Measurements from ENCODE around the gene ZNF658. TPM values are rescaled to one million over a fixed set of nuclear protein-coding genes. Genes with fewer than 3 reads are reported as not detected.
"Not testable (repeated sequence)": the region's sequence is repeated elsewhere in the genome, so short reads cannot be mapped to it uniquely, and the experiment has no call there.

The ZNF658 gene
- total RNA-seq, 1 donor from 2014 or later = 5.4 TPM

DNA sequence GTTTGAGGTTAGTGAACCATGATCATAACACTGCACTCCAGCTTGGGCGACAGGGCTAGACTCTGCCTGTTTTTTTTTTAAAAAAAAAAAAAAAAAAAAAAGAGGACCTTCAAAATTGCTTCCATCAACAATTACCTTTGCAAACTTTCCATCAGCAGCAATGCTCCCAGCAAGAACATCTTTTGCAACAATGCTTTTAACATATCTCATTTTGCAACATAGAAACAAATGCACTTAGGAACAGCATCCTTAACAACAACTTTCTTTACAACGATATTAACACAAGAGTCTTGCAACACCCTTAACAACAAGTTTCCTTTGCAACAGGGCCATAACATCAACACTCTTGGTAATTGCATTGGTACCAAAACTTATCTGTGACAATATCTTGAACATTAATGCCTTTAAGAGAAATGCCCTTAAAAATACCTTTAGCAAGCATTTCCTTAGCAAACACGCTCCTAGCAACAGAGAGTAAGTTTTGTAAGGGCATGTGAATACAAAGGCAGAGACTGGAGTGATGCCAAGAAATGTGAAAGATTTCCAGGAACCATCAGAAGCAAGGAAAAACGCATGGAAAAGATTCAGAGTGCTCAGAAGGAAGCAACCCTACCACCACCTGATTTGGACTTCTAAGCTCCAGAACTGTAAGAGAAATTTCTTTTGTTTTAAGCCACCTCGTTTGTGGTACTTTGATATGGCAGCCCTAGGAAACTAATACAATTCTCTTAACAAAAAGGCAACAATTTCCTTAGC is 42.1 kb downstream of the ZNF658 start:
- H3K27me3 ChIP-seq (ENCODE audit: low read depth); H3K4me1 ChIP-seq; H3K9me3 ChIP-seq; intact Hi-C loops (cut with DNase I); H3K27ac ChIP-seq; H3K36me3 ChIP-seq; H3K4me3 ChIP-seq; DNase-seq: not testable (repeated sequence)
- peak; percentile 28 to 60 for ATAC-seq

DNA sequence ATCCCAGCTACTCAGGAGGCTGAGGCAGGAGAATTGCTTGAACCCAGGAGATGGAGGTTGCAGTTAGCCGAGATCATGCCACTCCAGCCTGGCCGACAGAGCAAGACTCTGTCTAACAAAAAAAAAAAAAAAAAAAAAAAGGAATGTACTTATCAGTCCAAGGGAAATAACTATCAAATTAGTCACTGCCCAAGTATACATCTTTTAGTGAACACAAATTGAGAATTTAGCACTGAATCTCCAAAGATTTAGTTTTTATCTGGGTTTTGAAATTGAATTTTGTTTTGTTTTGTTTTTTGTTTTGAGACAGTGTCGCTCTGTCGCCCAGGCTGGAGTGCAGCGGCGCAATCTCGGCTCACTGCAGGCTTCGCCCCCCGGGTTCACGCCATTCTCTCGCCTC is 52.1 kb downstream of the ZNF658 start:
- H3K4me1 ChIP-seq; H3K27ac ChIP-seq; intact Hi-C loops (cut with DNase I); H3K4me3 ChIP-seq; H3K9me3 ChIP-seq; H3K27me3 ChIP-seq (ENCODE audit: low read depth); ATAC-seq; DNase-seq; H3K36me3 ChIP-seq: not testable (repeated sequence)

Other genes starting within 250 kb of the ZNF658 start
- not detected for gene SPATA31A3, start 91.8 kb downstream of the ZNF658 start, total RNA-seq